Fibroblast of lung (primary cell): Measurements from ENCODE around the gene SUGP2. TPM values are rescaled to one million over a fixed set of nuclear protein-coding genes. Genes with fewer than 3 reads are reported as not detected.
"Not testable (repeated sequence)": the region's sequence is repeated elsewhere in the genome, so short reads cannot be mapped to it uniquely, and the experiment has no call there.

Experiments used
- DNase-seq, 2 donors: peaks; one replicate each; pipeline versions ENCODE4 v3.0.0 to v3.0.0-alpha.2; 2010; ENCODE audit warnings: low read depth in 2 of 2
- H2AFZ ChIP-seq: 2 replicates; pipeline ENCODE4 v1.5.1; 2012; ENCODE audit warnings: low read length, control low read depth, inconsistent platforms
- H3K27ac ChIP-seq: 2 replicates; pipeline ENCODE4 v1.5.1; 2011; ENCODE audit warnings: low read length, control low read depth; ENCODE audit not compliant: insufficient read depth
- H3K27me3 ChIP-seq: 2 replicates; pipeline ENCODE4 v1.5.1; 2011; ENCODE audit warnings: mild to moderate bottlenecking, low read length; ENCODE audit not compliant: control insufficient read depth, insufficient read depth
- H3K36me3 ChIP-seq: 2 replicates; pipeline ENCODE4 v1.5.1; 2011; ENCODE audit warnings: low read length; ENCODE audit not compliant: control insufficient read depth, insufficient read depth
- H3K4me1 ChIP-seq: 2 replicates; pipeline ENCODE4 v1.5.1; 2011; ENCODE audit warnings: low read length; ENCODE audit not compliant: control insufficient read depth, insufficient read depth; ENCODE audit errors: extremely low read depth
- H3K4me2 ChIP-seq: 2 replicates; pipeline ENCODE4 v1.5.1; 2011; ENCODE audit warnings: low read length, control low read depth; ENCODE audit not compliant: insufficient read depth; ENCODE audit errors: extremely low read depth
- H3K4me3 ChIP-seq, 4 experiments: fragments of 200-600 bp in 1 of 4; sonication (generic) in 1 of 4; replicated peaks in 1 of 4; 2 replicates each; pipeline ENCODE4 v1.5.1; 2011 to 2016; ENCODE audit warnings: low read length in 4 of 4, low read depth in 3 of 4, mild to moderate bottlenecking in 3 of 4, control low read depth in 2 of 4, inconsistent platforms in 1 of 4, mixed read lengths in 1 of 4; ENCODE audit not compliant: insufficient read depth in 1 of 4; ENCODE audit errors: control extremely low read depth in 1 of 4
- H3K79me2 ChIP-seq: 2 replicates; pipeline ENCODE4 v1.5.1; 2012; ENCODE audit warnings: mild to moderate bottlenecking, low read length, inconsistent platforms; ENCODE audit not compliant: control insufficient read depth, insufficient read depth
- H3K9ac ChIP-seq: 2 replicates; pipeline ENCODE4 v1.5.1; 2011; ENCODE audit warnings: mild to moderate bottlenecking, low read length, control low read depth; ENCODE audit not compliant: insufficient read depth
- H3K9me3 ChIP-seq: 2 replicates; pipeline ENCODE4 v1.5.1; 2012; ENCODE audit warnings: low read depth, low read length; ENCODE audit not compliant: control insufficient read depth, insufficient read depth
- H4K20me1 ChIP-seq: 2 replicates; pipeline ENCODE4 v1.5.1; 2011; ENCODE audit warnings: low read length; ENCODE audit not compliant: control insufficient read depth, insufficient read depth; ENCODE audit errors: extremely low read depth
- CTCF ChIP-seq, 2 donors: IDR thresholded peaks in 1 of 2; conservative IDR thresholded peaks in 1 of 2; 1 replicate in 1 of 2; 2 replicates in 1 of 2; pipeline ENCODE4 v1.5.1; 2011 to 2012; ENCODE audit warnings: low read length in 2 of 2, control low read depth in 1 of 2, inconsistent platforms in 1 of 2, low read depth in 1 of 2, mild to moderate bottlenecking in 1 of 2
- EZH2 ChIP-seq: IDR thresholded peaks from 2 replicates; pipeline ENCODE4 v1.5.1; 2012; ENCODE audit warnings: low read length, control low read depth, mild to moderate bottlenecking; ENCODE audit errors: missing control alignments
- polyA plus RNA-seq, 2 donors: library from polyadenylated mRNA; depleted of rRNA in 1 of 2; stranded (reverse) in 1 of 2; unstranded in 1 of 2; fragments of >200 nt; gene quantifications; 2 replicates each; pipeline ENCODE4 v1.2.1, GENCODE V29; 2011 to 2012; ENCODE audit warnings: missing spikeins in 1 of 2
- total RNA-seq: library from RNA; depleted of rRNA; stranded (reverse); fragments of >200 nt; gene quantifications from 2 replicates; pipeline ENCODE4 v1.2.1, GENCODE V29; 2014

SUGP2 gene
- total and polyA plus RNA-seq, 2 donors (not counting 1 experiment from before 2014, with no cell fraction given), result 29.2 to 31.4 TPM

GRCh38 chr19:19027228-19027627, 6.1 kb downstream of the SUGP2 start:
- Histone ChIP-seq H3K27ac (no peak overlapping the region), H3K9ac (no peak overlapping the region), H3K9me3 (no peaks in the 10 kb centered on the region), H3K4me3 (no peak overlapping the region), H2AFZ (no peak overlapping the region), H3K4me2 (no peak overlapping the region), H4K20me1 (no peaks in the 10 kb centered on the region), H3K27me3 (no peaks in the 10 kb centered on the region), H3K79me2 (peaks cover 70% of the 10 kb centered on the region), H3K4me1 (peaks cover 6% of the 10 kb centered on the region), H3K36me3 (peaks cover 23% of the 10 kb centered on the region)
- TF ChIP-seq CTCF (conservative IDR thresholded peaks at IDR 0.05 in 1 of 2, IDR thresholded peaks at IDR 0.05 in 1 of 2; ENCODE audit: low read depth in 1 of 2, low read length in 2 of 2) (no peak), EZH2 (no peak)
- DNase-seq, result no peak

- TF ChIP-seq CTCF (conservative IDR thresholded peaks at IDR 0.05 in 1 of 2, IDR thresholded peaks at IDR 0.05 in 1 of 2; ENCODE audit: low read depth in 1 of 2, low read length in 2 of 2), result peak; percentile 12 to 18
- no peak for TF ChIP-seq EZH2
- no peak overlapping the region for H3K9ac ChIP-seq
- DNase-seq, result no peak
- no peaks in the 10 kb centered on the region for H3K9me3 ChIP-seq
- H4K20me1 ChIP-seq, result no peaks in the 10 kb centered on the region
- H3K79me2 ChIP-seq, result peaks cover 64% of the 10 kb centered on the region
- no peak overlapping the region for H2AFZ ChIP-seq
- H3K4me1 ChIP-seq, result peaks cover 3% of the 10 kb centered on the region
- peaks cover 24% of the 10 kb centered on the region for H3K36me3 ChIP-seq
- H3K27me3 ChIP-seq, result no peaks in the 10 kb centered on the region
- no peak overlapping the region for H3K4me3 ChIP-seq
- no peak overlapping the region for H3K27ac ChIP-seq
- H3K4me2 ChIP-seq, result no peak overlapping the region
These were observed 6.9 kb downstream of the SUGP2 start for GRCh38 chr19:19026299-19026971.

DNA sequence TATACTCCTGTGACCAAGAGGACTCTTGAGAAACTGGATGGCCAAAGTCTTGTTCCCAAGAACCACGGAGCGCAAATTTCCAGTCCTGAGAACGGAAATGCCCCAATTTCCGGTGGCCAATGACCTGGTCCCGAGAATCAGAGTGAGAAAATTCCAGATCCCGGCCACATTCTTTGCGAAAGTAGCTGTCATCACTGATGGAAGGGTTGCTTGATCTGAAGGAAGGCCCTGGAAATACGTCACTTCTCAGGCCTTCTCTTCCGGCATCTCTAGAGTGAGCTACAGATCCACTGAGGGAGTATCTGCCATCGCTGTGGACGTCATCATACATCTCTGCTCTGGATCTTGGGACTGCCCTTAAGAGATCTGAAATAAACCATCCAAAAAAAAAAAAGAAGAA, 7.5 kb downstream of the SUGP2 start:
- H3K27ac ChIP-seq, result no peak overlapping the region
- H3K4me3 ChIP-seq, result no peak overlapping the region
- no peak for DNase-seq
- H2AFZ ChIP-seq, result no peak overlapping the region
- peaks cover 59% of the 10 kb centered on the region for H3K79me2 ChIP-seq
- peaks cover 4% of the 10 kb centered on the region for H3K4me1 ChIP-seq
- no peaks in the 10 kb centered on the region for H3K27me3 ChIP-seq
- peaks cover 24% of the 10 kb centered on the region for H3K36me3 ChIP-seq
- TF ChIP-seq CTCF (conservative IDR thresholded peaks at IDR 0.05 in 1 of 2, IDR thresholded peaks at IDR 0.05 in 1 of 2; ENCODE audit: low read depth in 1 of 2, low read length in 2 of 2) (no peak), EZH2 (no peak)
- H4K20me1 ChIP-seq, result no peaks in the 10 kb centered on the region
- H3K9me3 ChIP-seq, result no peaks in the 10 kb centered on the region
- no peak overlapping the region for H3K9ac ChIP-seq
- H3K4me2 ChIP-seq, result no peak overlapping the region

DNA sequence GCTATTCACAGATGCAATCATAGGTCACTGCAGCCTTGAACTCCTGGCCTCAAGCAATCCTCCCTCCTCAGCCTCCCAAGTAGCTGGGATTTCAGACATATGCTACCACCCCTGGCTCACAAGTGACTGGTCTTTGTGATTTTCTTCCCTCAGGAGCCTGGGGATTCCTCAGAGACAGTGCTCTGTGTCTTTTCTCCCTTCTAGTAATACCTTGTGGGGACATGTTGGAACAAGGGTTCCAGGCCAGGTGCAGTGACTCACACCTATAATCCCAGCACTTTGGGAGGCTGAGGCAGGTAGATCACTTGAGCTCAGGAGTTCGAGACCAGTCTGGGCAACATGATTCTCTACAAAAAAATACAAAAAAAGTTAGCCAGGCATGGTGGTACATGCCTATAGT, 9.9 kb downstream of the SUGP2 start:
- peak overlapping the region; percentile 14 for H3K27ac ChIP-seq
- not testable (repeated sequence) for H4K20me1 ChIP-seq, H3K27me3 ChIP-seq, DNase-seq, H3K4me3 ChIP-seq, H3K9ac ChIP-seq, H3K4me1 ChIP-seq, H3K4me2 ChIP-seq, H3K9me3 ChIP-seq, H2AFZ ChIP-seq
- peaks cover 26% of the 10 kb centered on the region for H3K36me3 ChIP-seq
- H3K79me2 ChIP-seq, result peaks cover 61% of the 10 kb centered on the region
